ENCODE measurements around the gene C6orf136. TPM values are rescaled to one million over a fixed set of nuclear protein-coding genes. Genes with fewer than 3 reads are reported as not detected.

C6orf136 gene
- total and polyA plus RNA-seq, 4 donors = 2.0 to 12.0 (median 9.8) TPM

DNA sequence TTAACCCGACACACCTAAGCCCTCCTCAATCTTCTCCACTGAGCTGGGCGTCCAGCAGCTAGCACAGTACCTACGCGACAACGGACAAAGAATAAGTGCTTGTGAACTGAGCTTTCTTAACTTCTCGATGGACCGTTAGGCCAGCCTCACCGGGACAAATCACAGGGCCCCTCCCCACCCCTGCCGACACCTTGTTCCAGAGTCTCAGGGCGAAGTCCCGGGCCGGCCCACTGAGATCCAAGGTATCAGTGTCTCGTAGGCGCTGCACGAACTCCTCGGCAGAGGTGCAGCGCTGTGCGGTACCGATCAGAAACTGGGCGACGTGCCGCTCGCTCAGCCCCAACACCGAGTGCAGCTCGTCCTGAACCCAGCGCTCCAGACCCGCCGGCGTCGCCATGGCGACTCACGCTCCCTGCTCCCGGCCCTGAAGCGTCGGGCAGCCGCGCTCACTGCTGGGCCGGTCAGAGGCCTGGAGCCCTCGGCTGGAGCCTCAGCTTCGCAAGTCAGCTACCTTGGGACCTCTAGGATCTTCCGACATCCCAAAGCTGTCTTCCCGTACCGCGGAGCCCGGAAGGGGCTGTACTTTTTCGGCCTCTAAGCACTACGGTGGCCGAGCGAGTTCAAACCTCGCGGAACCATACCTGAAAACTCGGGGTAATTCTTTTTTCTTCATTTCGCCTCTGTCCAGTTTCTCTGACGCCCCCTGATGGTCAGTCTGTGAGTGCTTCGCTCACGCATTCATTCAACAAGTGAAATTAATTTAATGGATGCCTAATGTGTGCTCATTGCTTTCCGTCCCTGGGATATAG is 25.7 kb downstream of the C6orf136 start, which contains the start of gene DHX16:
DHX16 (minus strand) TSS at position 562 of the 809 bp plus-strand sequence; CDS start at position 397, 165 bp downstream.
- TF ChIP-seq, protein P1, sequence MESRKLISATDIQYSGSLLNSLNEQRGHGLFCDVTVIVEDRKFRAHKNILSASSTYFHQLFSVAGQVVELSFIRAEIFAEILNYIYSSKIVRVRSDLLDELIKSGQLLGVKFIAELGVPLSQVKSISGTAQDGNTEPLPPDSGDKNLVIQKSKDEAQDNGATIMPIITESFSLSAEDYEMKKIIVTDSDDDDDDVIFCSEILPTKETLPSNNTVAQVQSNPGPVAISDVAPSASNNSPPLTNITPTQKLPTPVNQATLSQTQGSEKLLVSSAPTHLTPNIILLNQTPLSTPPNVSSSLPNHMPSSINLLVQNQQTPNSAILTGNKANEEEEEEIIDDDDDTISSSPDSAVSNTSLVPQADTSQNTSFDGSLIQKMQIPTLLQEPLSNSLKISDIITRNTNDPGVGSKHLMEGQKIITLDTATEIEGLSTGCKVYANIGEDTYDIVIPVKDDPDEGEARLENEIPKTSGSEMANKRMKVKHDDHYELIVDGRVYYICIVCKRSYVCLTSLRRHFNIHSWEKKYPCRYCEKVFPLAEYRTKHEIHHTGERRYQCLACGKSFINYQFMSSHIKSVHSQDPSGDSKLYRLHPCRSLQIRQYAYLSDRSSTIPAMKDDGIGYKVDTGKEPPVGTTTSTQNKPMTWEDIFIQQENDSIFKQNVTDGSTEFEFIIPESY (IDR thresholded peaks at IDR 0.05) = peak; percentile 98
- TF ChIP-seq FOXA2 (IDR thresholded peaks at IDR 0.05) = no peak
- TF ChIP-seq RAD21 (IDR thresholded peaks at IDR 0.05) = peak; percentile 86 to 88
- peak; percentile 96 for TF ChIP-seq YY1 (IDR thresholded peaks at IDR 0.05)
- TF ChIP-seq HNF4G (IDR thresholded peaks at IDR 0.05) = peak; percentile 20
- TF ChIP-seq, protein P2, sequence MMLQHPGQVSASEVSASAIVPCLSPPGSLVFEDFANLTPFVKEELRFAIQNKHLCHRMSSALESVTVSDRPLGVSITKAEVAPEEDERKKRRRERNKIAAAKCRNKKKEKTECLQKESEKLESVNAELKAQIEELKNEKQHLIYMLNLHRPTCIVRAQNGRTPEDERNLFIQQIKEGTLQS (IDR thresholded peaks at IDR 0.05) = peak; percentile 58
- peak; percentile 66 for TF ChIP-seq SP1 (IDR thresholded peaks at IDR 0.05)
- peak; percentile 47 to 54 for TF ChIP-seq HNF4A (conservative IDR thresholded peaks at IDR 0.05)
- TF ChIP-seq TAF1 (conservative IDR thresholded peaks at IDR 0.05) = no peak
- TF ChIP-seq, protein P3, sequence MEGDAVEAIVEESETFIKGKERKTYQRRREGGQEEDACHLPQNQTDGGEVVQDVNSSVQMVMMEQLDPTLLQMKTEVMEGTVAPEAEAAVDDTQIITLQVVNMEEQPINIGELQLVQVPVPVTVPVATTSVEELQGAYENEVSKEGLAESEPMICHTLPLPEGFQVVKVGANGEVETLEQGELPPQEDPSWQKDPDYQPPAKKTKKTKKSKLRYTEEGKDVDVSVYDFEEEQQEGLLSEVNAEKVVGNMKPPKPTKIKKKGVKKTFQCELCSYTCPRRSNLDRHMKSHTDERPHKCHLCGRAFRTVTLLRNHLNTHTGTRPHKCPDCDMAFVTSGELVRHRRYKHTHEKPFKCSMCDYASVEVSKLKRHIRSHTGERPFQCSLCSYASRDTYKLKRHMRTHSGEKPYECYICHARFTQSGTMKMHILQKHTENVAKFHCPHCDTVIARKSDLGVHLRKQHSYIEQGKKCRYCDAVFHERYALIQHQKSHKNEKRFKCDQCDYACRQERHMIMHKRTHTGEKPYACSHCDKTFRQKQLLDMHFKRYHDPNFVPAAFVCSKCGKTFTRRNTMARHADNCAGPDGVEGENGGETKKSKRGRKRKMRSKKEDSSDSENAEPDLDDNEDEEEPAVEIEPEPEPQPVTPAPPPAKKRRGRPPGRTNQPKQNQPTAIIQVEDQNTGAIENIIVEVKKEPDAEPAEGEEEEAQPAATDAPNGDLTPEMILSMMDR (IDR thresholded peaks at IDR 0.05; ENCODE audit: low read depth, low read length, missing input control) = peak; percentile 97
- TF ChIP-seq, protein P4, sequence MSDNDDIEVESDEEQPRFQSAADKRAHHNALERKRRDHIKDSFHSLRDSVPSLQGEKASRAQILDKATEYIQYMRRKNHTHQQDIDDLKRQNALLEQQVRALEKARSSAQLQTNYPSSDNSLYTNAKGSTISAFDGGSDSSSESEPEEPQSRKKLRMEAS (IDR thresholded peaks at IDR 0.05) = peak; percentile 57
- peak in 1 of 2 donors; percentile 60 for TF ChIP-seq JUND (IDR thresholded peaks at IDR 0.05)
- TF ChIP-seq NR2F2 (IDR thresholded peaks at IDR 0.05) = peak; percentile 62
- TF ChIP-seq RXRA (IDR thresholded peaks at IDR 0.05) = peak; percentile 63 to 70
- TF ChIP-seq GABPA (IDR thresholded peaks at IDR 0.05 in 1 of 2, conservative IDR thresholded peaks at IDR 0.05 in 1 of 2) = peak; percentile 50 to 90
- peak; percentile 55 for TF ChIP-seq REST (IDR thresholded peaks at IDR 0.05)
- TF ChIP-seq FOXA1 (IDR thresholded peaks at IDR 0.05) = no peak
- TF ChIP-seq EGR1 (IDR thresholded peaks at IDR 0.05; ENCODE audit: low read depth in 2 of 2) = peak in 1 of 2 donors; percentile 52
- Histone ChIP-seq H3K4me3 (ENCODE audit: low read depth in 1 of 3, low read length in 3 of 3) (peak within 1 kb of the TSS; percentile 81 to 95 (median 91)), H3K4me1 (ENCODE audit: control insufficient read depth in 4 of 4, insufficient read depth in 4 of 4, low read length in 3 of 4) (peaks cover 11 to 55% (median 35%) of the 10 kb centered on the region in 4 donors), H3K36me3 (ENCODE audit: control insufficient read depth in 4 of 4, insufficient read depth in 3 of 4, low read depth in 1 of 4, low read length in 3 of 4) (peaks cover 0 to 27% (median 12%) of the 10 kb centered on the region in 4 donors), H3K9me3 (ENCODE audit: control insufficient read depth in 4 of 4, low read length in 3 of 4) (no peaks in the 10 kb centered on the region), H3K9ac (ENCODE audit: low read depth in 1 of 2, low read length in 2 of 2) (peak within 1 kb of the TSS; percentile 41 to 69), H3K27ac (ENCODE audit: low read depth in 1 of 2, low read length in 2 of 2) (peak within 1 kb of the TSS; percentile 44 to 66), H3K27me3 (ENCODE audit: control insufficient read depth in 4 of 4, insufficient read depth in 4 of 4, low read length in 3 of 4) (no peaks in the 10 kb centered on the region)
- under 1% methylated on average over 57 of the region's 57 CpGs for WGBS
- DNase-seq (ENCODE audit: low spot score) = peak; percentile 94
